Hepatocyte (in vitro differentiated cells): Measurements from ENCODE around the gene NOS1. TPM values are rescaled to one million over a fixed set of nuclear protein-coding genes. Genes with fewer than 3 reads are reported as not detected.

Experiments used
- DNase-seq: peaks from one replicate; pipeline ENCODE4 v3.0.0-alpha.2; 2016; ENCODE audit warnings: low spot score
- H2AFZ ChIP-seq: fragments of 200-600 bp; sonication (generic); 2 replicates; pipeline ENCODE4 v1.6.0; 2016; ENCODE audit warnings: antibody characterized with exemption, mild to moderate bottlenecking
- H3K27ac ChIP-seq: fragments of 200-600 bp; sonication (generic); 2 replicates; pipeline ENCODE4 v1.5.1; 2016; ENCODE audit warnings: mild to moderate bottlenecking
- H3K27me3 ChIP-seq: fragments of 200-600 bp; sonication (generic); 2 replicates; pipeline ENCODE4 v1.6.1; 2016
- H3K36me3 ChIP-seq: fragments of 200-600 bp; sonication (generic); replicated peaks from 2 replicates; pipeline ENCODE4 v1.5.1; 2016; ENCODE audit warnings: low read depth; ENCODE audit not compliant: insufficient read depth
- H3K4me1 ChIP-seq: fragments of 200-600 bp; sonication (generic); 2 replicates; pipeline ENCODE4 v1.5.1; 2016; ENCODE audit warnings: mild to moderate bottlenecking, moderate library complexity; ENCODE audit not compliant: insufficient read depth
- H3K4me2 ChIP-seq: fragments of 200-600 bp; sonication (generic); 2 replicates; pipeline ENCODE4 v1.6.0; 2016
- H3K4me3 ChIP-seq: fragments of 200-600 bp; sonication (generic); 2 replicates; pipeline ENCODE4 v1.5.1; 2016; ENCODE audit warnings: mild to moderate bottlenecking
- H3K79me2 ChIP-seq: fragments of 200-600 bp; sonication (generic); 2 replicates; pipeline ENCODE4 v1.6.0; 2017; ENCODE audit warnings: mild to moderate bottlenecking
- H3K9me2 ChIP-seq: fragments of 200-600 bp; sonication (generic); replicated peaks from 2 replicates; pipeline ENCODE4 v1.6.0; 2017; ENCODE audit warnings: mild to moderate bottlenecking; ENCODE audit not compliant: insufficient read depth
- H3K9me3 ChIP-seq: fragments of 200-600 bp; sonication (generic); 2 replicates; pipeline ENCODE4 v1.5.1; 2016; ENCODE audit warnings: low read depth, mild to moderate bottlenecking
- H4K20me1 ChIP-seq: fragments of 200-600 bp; sonication (generic); 2 replicates; pipeline ENCODE4 v1.6.0; 2016; ENCODE audit warnings: mild to moderate bottlenecking; ENCODE audit not compliant: insufficient read depth, poor library complexity, severe bottlenecking
- EZH2 ChIP-seq: fragments of 200-600 bp; sonication (generic); IDR thresholded peaks from 2 replicates; pipeline ENCODE4 v1.6.1; 2016; ENCODE audit warnings: antibody characterized with exemption, mild to moderate bottlenecking, borderline replicate concordance
- EZH2phosphoT487 ChIP-seq: fragments of 200-600 bp; sonication (generic); IDR thresholded peaks from one replicate; pipeline ENCODE4 v1.6.1; 2018; ENCODE audit warnings: antibody characterized with exemption, mild to moderate bottlenecking, low read depth, moderate library complexity; ENCODE audit not compliant: unreplicated experiment, severe bottlenecking
- WGBS: methylation state at CpG from one replicate; pipeline ENCODE4 v1.1.6; 2016; ENCODE audit warnings: low lambda C conversion rate; ENCODE audit errors: missing lambda C conversion rate; 5-methylcytosine and 5-hydroxymethylcytosine counted together
- polyA plus RNA-seq: library from polyadenylated mRNA; unstranded; fragments of >200 nt; fragmentation: Nextera tagmentation; extraction: Ambion mirVana; gene quantifications from 2 replicates; pipeline ENCODE4 v1.2.1, GENCODE V29; 2016
- total RNA-seq: library from RNA; depleted of rRNA; stranded (reverse); fragments of >200 nt; gene quantifications from 2 replicates; pipeline ENCODE4 v1.2.3, GENCODE V29; 2014
- TF ChIP-seq, protein P1 (sequence below): fragments of 200-600 bp; sonication (generic); IDR thresholded peaks from 2 replicates; pipeline ENCODE4 v1.5.1; 2016; ENCODE audit warnings: antibody characterized with exemption, mild to moderate bottlenecking; ENCODE audit not compliant: poor library complexity

Gene NOS1
- total and polyA plus RNA-seq, 2 experiments from 2014 or later, result not detected

DNA sequence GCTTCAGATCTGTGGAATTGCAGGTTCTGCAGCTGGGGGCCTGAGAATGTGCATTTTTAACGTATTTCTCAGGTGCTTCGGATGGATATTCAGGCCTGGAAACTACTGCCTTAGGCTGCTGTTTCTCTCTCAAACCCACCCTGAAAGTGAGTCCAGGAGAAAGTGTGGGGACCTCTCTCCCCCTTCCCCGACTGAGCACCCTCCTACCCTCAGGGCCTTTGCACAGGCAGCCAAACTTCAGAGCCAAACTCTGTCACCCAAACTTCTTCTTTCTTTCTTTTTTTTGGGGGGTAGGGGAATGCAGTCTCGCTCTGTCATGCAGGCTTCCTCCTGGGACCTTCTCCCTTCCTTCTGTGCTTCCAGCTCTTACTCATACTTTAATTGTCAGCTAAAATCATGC lies 88.7 kb downstream of the NOS1 start:
- Histone ChIP-seq H3K27ac (no peak overlapping the region), H3K4me2 (no peak overlapping the region), H3K36me3 (no peaks in the 10 kb centered on the region), H3K4me3 (no peak overlapping the region), H3K9me2 (no peaks in the 10 kb centered on the region), H3K4me1 (no peaks in the 10 kb centered on the region), H4K20me1 (no peaks in the 10 kb centered on the region), H2AFZ (no peak overlapping the region), H3K79me2 (no peaks in the 10 kb centered on the region), H3K27me3 (no peaks in the 10 kb centered on the region), H3K9me3 (no peaks in the 10 kb centered on the region)
- 81% methylated on average over 4 of the region's 4 CpGs for WGBS
- no peak for DNase-seq
- no peak for TF ChIP-seq EZH2
- TF ChIP-seq, protein P1, sequence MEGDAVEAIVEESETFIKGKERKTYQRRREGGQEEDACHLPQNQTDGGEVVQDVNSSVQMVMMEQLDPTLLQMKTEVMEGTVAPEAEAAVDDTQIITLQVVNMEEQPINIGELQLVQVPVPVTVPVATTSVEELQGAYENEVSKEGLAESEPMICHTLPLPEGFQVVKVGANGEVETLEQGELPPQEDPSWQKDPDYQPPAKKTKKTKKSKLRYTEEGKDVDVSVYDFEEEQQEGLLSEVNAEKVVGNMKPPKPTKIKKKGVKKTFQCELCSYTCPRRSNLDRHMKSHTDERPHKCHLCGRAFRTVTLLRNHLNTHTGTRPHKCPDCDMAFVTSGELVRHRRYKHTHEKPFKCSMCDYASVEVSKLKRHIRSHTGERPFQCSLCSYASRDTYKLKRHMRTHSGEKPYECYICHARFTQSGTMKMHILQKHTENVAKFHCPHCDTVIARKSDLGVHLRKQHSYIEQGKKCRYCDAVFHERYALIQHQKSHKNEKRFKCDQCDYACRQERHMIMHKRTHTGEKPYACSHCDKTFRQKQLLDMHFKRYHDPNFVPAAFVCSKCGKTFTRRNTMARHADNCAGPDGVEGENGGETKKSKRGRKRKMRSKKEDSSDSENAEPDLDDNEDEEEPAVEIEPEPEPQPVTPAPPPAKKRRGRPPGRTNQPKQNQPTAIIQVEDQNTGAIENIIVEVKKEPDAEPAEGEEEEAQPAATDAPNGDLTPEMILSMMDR, result no peak
- TF ChIP-seq EZH2phosphoT487, result no peak

GRCh38 chr12:117262749-117263148 lies 98.7 kb downstream of the NOS1 start:
- Histone ChIP-seq H3K4me3 (no peak overlapping the region), H4K20me1 (no peaks in the 10 kb centered on the region), H3K9me2 (no peaks in the 10 kb centered on the region), H3K27ac (no peak overlapping the region), H3K4me2 (no peak overlapping the region), H3K79me2 (no peaks in the 10 kb centered on the region), H2AFZ (no peak overlapping the region), H3K4me1 (no peaks in the 10 kb centered on the region), H3K9me3 (no peaks in the 10 kb centered on the region), H3K27me3 (no peaks in the 10 kb centered on the region), H3K36me3 (no peaks in the 10 kb centered on the region)
- 88% methylated on average over 3 of the region's 3 CpGs for WGBS
- no peak for DNase-seq
- TF ChIP-seq EZH2phosphoT487 (no peak), EZH2 (no peak)
- TF ChIP-seq, protein P1, result no peak

GRCh38 chr12:117261247-117261646 lies 100.2 kb downstream of the NOS1 start:
- Histone ChIP-seq H3K4me3 (no peak overlapping the region), H3K27me3 (no peaks in the 10 kb centered on the region), H3K27ac (no peak overlapping the region), H3K4me1 (no peaks in the 10 kb centered on the region), H3K9me2 (no peaks in the 10 kb centered on the region), H3K9me3 (no peaks in the 10 kb centered on the region), H3K79me2 (no peaks in the 10 kb centered on the region), H2AFZ (no peak overlapping the region), H3K4me2 (no peak overlapping the region), H4K20me1 (no peaks in the 10 kb centered on the region), H3K36me3 (no peaks in the 10 kb centered on the region)
- no peak for DNase-seq
- TF ChIP-seq, protein P1, result no peak
- TF ChIP-seq EZH2 (no peak), EZH2phosphoT487 (no peak)
- WGBS, result 93% methylated on average over 2 of the region's 2 CpGs

- Histone ChIP-seq H3K4me2 (no peak overlapping the region), H3K9me2 (no peaks in the 10 kb centered on the region), H3K36me3 (no peaks in the 10 kb centered on the region), H3K9me3 (no peaks in the 10 kb centered on the region), H4K20me1 (no peaks in the 10 kb centered on the region), H2AFZ (no peak overlapping the region), H3K79me2 (no peaks in the 10 kb centered on the region), H3K27me3 (no peaks in the 10 kb centered on the region), H3K4me1 (no peaks in the 10 kb centered on the region), H3K27ac (no peak overlapping the region), H3K4me3 (no peak overlapping the region)
- no peak for DNase-seq
- 90% methylated on average over 4 of the region's 4 CpGs for WGBS
- TF ChIP-seq, protein P1, result no peak
- no peak for TF ChIP-seq EZH2
- no peak for TF ChIP-seq EZH2phosphoT487
Observed at GRCh38 chr12:117255386-117255785, 106.0 kb downstream of the NOS1 start.
